Endothelial cell of coronary artery (primary cell): ENCODE measurements around the gene EEF1A1. TPM values are rescaled to one million over a fixed set of nuclear protein-coding genes. Genes with fewer than 3 reads are reported as not detected.

ENCODE experiments used
- total RNA-seq: library from RNA; depleted of rRNA; stranded (reverse); fragments of >200 nt; gene quantifications from 2 replicates; pipeline ENCODE4 v1.2.3, GENCODE V29; 2014

Gene EEF1A1
- 23,074 and 25,321 TPM in 2 replicates for total RNA-seq

GRCh38 chr6:73520688-73521350 lies at the start of gene EEF1A1:
TSS of gene EEF1A1 (minus strand) at chr6:73521032. CDS start at chr6:73520026, 1,006 bp downstream.

Other genes with a start within 250 kb of the EEF1A1 start
- gene DPPA5, start 166.8 kb downstream of the EEF1A1 start, total RNA-seq = not detected in 2 replicates
- gene KHDC3L, start 158.4 kb downstream of the EEF1A1 start, total RNA-seq = not detected in 2 replicates
- gene OOEP, start 151.1 kb downstream of the EEF1A1 start, total RNA-seq = not detected in 2 replicates
- 0.75 and 1.1 TPM in 2 replicates for gene DDX43, start 126.2 kb downstream of the EEF1A1 start, total RNA-seq
- gene CGAS, start 68.7 kb downstream of the EEF1A1 start, total RNA-seq = 4.6 and 5.7 TPM in 2 replicates
- 19.2 and 27.9 TPM in 2 replicates for gene MTO1, start 59.3 kb downstream of the EEF1A1 start, total RNA-seq
- 13.7 and 16.4 TPM in 2 replicates for gene SLC17A5, start 133.0 kb upstream of the EEF1A1 start, total RNA-seq
- 12.9 and 15.4 TPM in 2 replicates for gene CD109, start 175.2 kb upstream of the EEF1A1 start, total RNA-seq